ENCODE data around the gene ABL2. TPM values are rescaled to one million over a fixed set of nuclear protein-coding genes. Genes with fewer than 3 reads are reported as not detected.

Gene ABL2
- total RNA-seq, 4 donors from 2014 or later, result 12.9 to 37.3 (median 15.6) TPM

DNA sequence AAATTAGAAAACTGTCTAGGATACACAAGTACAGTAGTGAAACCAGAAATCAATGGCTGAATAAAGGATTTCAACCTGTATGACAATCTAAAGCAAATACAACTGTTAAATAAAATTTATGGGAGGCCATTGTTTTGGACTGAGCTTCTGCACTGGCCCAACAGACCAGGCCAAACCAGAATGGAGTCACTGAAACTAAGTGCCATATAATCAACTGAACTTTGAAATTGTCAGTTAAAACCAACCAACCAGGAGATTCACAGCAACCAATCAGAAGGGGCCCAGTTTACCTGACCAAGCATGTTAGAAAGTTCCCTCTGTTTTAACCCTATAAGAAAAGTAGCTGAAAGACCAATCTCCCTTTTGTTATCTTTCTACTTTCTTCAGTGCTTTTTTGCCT, 33.6 kb upstream of the ABL2 start:
- H3K4me1 ChIP-seq, result no peaks in the 10 kb centered on the region
- no peak for DNase-seq (ENCODE audit: extremely low spot score)
- no peaks in the 10 kb centered on the region for H3K36me3 ChIP-seq
- TF ChIP-seq POLR2A (IDR thresholded peaks at IDR 0.05; ENCODE audit: low read depth), result no peak
- no peak for TF ChIP-seq EP300 (IDR thresholded peaks at IDR 0.05)
- no peak for TF ChIP-seq POLR2AphosphoS5 (IDR thresholded peaks at IDR 0.05)
- TF ChIP-seq, protein P1, sequence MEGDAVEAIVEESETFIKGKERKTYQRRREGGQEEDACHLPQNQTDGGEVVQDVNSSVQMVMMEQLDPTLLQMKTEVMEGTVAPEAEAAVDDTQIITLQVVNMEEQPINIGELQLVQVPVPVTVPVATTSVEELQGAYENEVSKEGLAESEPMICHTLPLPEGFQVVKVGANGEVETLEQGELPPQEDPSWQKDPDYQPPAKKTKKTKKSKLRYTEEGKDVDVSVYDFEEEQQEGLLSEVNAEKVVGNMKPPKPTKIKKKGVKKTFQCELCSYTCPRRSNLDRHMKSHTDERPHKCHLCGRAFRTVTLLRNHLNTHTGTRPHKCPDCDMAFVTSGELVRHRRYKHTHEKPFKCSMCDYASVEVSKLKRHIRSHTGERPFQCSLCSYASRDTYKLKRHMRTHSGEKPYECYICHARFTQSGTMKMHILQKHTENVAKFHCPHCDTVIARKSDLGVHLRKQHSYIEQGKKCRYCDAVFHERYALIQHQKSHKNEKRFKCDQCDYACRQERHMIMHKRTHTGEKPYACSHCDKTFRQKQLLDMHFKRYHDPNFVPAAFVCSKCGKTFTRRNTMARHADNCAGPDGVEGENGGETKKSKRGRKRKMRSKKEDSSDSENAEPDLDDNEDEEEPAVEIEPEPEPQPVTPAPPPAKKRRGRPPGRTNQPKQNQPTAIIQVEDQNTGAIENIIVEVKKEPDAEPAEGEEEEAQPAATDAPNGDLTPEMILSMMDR (IDR thresholded peaks at IDR 0.05), result no peak
- no peak overlapping the region for H3K4me3 ChIP-seq
- intact Hi-C loops (cut with DNase I), result no loop called here
- H3K9me3 ChIP-seq, result no peaks in the 10 kb centered on the region
- no peak overlapping the region for H3K27ac ChIP-seq (replicated peaks in 1 of 4)
- H3K27me3 ChIP-seq, result no peaks in the 10 kb centered on the region

GRCh38 chr1:179262183-179262582, 32.7 kb upstream of the ABL2 start:
- H3K9me3 ChIP-seq, result no peaks in the 10 kb centered on the region
- H3K4me3 ChIP-seq, result no peak overlapping the region
- H3K27ac ChIP-seq (replicated peaks in 1 of 4), result no peak overlapping the region
- 92% methylated on average over 1 of the region's 1 CpG for WGBS
- H3K27me3 ChIP-seq, result no peaks in the 10 kb centered on the region
- no peaks in the 10 kb centered on the region for H3K4me1 ChIP-seq
- H3K36me3 ChIP-seq, result no peaks in the 10 kb centered on the region
- TF ChIP-seq POLR2AphosphoS5 (IDR thresholded peaks at IDR 0.05) (no peak), POLR2A (IDR thresholded peaks at IDR 0.05; ENCODE audit: low read depth) (no peak), EP300 (IDR thresholded peaks at IDR 0.05) (no peak)
- TF ChIP-seq, protein P1 (IDR thresholded peaks at IDR 0.05), result no peak
- DNase-seq (ENCODE audit: extremely low spot score), result no peak
- intact Hi-C loops (cut with DNase I), result no loop called here

GRCh38 chr1:179253286-179253972, 24.0 kb upstream of the ABL2 start:
- no peaks in the 10 kb centered on the region for H3K4me1 ChIP-seq
- H3K27ac ChIP-seq (replicated peaks in 1 of 4), result no peak overlapping the region
- intact Hi-C loops (cut with DNase I), result no loop called here
- no peaks in the 10 kb centered on the region for H3K9me3 ChIP-seq
- no peak for DNase-seq (ENCODE audit: extremely low spot score)
- no peak for TF ChIP-seq POLR2A (IDR thresholded peaks at IDR 0.05; ENCODE audit: low read depth)
- TF ChIP-seq EP300 (IDR thresholded peaks at IDR 0.05), result no peak
- TF ChIP-seq POLR2AphosphoS5 (IDR thresholded peaks at IDR 0.05), result no peak
- H3K4me3 ChIP-seq, result no peak overlapping the region
- WGBS, result 79% methylated on average over 8 of the region's 8 CpGs
- H3K36me3 ChIP-seq, result no peaks in the 10 kb centered on the region
- H3K27me3 ChIP-seq, result no peaks in the 10 kb centered on the region

GRCh38 chr1:179252606-179253005, 23.1 kb upstream of the ABL2 start:
- H3K9me3 ChIP-seq, result no peaks in the 10 kb centered on the region
- no peaks in the 10 kb centered on the region for H3K27me3 ChIP-seq
- H3K36me3 ChIP-seq, result no peaks in the 10 kb centered on the region
- H3K4me3 ChIP-seq, result no peak overlapping the region
- intact Hi-C loops (cut with DNase I), result no loop called here
- no peak overlapping the region for H3K27ac ChIP-seq (replicated peaks in 1 of 4)
- TF ChIP-seq, protein P1 (IDR thresholded peaks at IDR 0.05), result no peak
- TF ChIP-seq POLR2AphosphoS5 (IDR thresholded peaks at IDR 0.05), result no peak
- no peak for TF ChIP-seq EP300 (IDR thresholded peaks at IDR 0.05)
- no peak for TF ChIP-seq POLR2A (IDR thresholded peaks at IDR 0.05; ENCODE audit: low read depth)
- H3K4me1 ChIP-seq, result no peaks in the 10 kb centered on the region
- 87% methylated on average over 4 of the region's 4 CpGs for WGBS
- no peak for DNase-seq (ENCODE audit: extremely low spot score)

DNA sequence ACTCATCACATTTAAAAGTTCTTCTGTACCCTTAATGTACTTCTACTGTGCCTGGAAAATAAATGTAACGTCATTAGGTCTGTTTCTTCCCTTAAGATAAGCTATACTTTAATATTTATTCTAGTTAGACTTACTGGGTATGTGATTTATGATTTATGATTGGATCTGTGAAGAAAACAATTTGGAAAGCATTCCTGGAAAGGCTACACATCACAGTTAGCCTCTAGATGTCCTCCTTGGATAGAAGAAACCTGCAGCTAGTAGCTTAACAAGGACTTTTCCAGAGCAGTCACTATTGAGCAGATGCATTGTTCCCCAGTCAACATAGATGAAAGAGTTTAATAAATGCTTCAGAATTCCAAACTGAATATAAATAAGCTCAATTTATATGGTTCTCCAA, 22.2 kb upstream of the ABL2 start:
- Histone ChIP-seq H3K36me3 (no peaks in the 10 kb centered on the region), H3K9me3 (no peaks in the 10 kb centered on the region), H3K27me3 (no peaks in the 10 kb centered on the region), H3K27ac (replicated peaks in 1 of 4) (no peak overlapping the region), H3K4me3 (no peak overlapping the region), H3K4me1 (no peaks in the 10 kb centered on the region)
- no peak for DNase-seq (ENCODE audit: extremely low spot score)
- TF ChIP-seq POLR2A (IDR thresholded peaks at IDR 0.05; ENCODE audit: low read depth), result no peak
- TF ChIP-seq, protein P1 (IDR thresholded peaks at IDR 0.05), result peak; percentile 19 to 28 (median 24)
- WGBS, result 47% methylated on average over 1 of the region's 1 CpG
- intact Hi-C loops (cut with DNase I), result no loop called here
